ENCODE measurements around the gene LRGUK. TPM values are rescaled to one million over a fixed set of nuclear protein-coding genes. Genes with fewer than 3 reads are reported as not detected.
"Not testable (repeated sequence)": the region's sequence is repeated elsewhere in the genome, so short reads cannot be mapped to it uniquely, and the experiment has no call there.

LRGUK gene, protein sequence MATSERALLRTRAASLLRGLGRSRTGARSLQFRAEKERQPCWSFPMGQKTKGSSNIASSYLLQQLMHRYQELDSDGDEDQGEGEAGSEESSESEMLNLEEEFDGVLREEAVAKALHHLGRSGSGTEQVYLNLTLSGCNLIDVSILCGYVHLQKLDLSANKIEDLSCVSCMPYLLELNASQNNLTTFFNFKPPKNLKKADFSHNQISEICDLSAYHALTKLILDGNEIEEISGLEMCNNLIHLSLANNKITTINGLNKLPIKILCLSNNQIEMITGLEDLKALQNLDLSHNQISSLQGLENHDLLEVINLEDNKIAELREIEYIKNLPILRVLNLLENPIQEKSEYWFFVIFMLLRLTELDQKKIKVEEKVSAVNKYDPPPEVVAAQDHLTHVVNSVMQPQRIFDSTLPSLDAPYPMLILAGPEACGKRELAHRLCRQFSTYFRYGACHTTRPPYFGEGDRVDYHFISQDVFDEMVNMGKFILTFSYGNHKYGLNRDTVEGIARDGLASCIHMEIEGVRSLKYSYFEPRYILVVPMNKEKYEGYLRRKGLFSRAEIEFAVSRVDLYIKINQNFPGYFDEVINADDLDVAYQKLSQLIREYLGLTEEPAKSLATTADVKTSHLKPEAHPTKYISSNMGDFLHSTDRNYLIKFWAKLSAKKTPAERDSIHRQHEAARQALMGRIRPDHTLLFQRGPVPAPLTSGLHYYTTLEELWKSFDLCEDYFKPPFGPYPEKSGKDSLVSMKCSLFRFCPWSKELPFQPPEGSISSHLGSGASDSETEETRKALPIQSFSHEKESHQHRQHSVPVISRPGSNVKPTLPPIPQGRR
- total RNA-seq (2014; rRNA removed; shearing (Covaris generic)), result not detected in 2 replicates

DNA sequence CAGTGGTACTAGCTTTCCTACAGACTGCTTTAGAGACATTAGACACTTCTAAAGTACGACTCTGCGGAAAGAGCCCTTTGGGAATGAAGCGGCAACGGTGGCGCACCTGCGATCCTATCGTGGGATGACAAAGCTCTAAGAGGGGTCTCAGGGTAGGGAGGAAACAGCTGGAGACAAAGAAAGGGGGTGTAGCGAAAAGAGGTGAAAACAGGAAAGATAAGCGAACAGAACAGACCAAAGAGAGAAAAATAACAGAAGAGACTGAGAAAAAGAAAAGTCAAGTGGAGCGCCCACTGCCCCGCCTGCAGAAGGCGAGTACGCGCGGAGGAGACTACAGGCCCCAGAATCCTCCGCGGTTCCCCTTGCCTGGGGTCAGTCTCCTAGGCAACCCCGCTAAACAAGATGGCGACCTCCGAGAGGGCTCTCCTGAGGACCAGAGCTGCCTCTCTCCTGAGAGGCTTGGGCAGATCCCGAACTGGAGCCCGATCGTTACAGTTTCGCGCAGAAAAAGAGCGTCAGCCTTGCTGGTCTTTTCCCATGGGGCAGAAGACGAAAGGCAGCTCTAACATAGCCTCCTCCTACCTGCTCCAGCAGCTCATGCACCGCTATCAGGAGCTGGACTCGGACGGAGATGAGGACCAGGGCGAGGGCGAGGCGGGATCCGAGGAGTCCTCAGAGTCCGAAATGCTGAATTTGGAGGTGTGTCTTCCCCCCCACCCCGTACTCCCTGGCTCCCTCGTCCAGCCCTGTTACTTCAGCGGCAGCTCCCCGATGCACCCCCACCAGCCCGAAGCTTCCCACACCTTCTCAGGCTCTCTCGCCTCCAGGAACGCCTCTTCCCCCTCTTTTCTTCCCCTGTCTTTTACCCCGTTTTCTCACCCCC, at the start of gene LRGUK:
TSS of gene LRGUK (plus strand) at position 375 of the 883 bp plus-strand sequence. CDS start at position 403, 28 bp downstream.
- peak; percentile 82 for DNase-seq (ENCODE audit: low read depth)

DNA sequence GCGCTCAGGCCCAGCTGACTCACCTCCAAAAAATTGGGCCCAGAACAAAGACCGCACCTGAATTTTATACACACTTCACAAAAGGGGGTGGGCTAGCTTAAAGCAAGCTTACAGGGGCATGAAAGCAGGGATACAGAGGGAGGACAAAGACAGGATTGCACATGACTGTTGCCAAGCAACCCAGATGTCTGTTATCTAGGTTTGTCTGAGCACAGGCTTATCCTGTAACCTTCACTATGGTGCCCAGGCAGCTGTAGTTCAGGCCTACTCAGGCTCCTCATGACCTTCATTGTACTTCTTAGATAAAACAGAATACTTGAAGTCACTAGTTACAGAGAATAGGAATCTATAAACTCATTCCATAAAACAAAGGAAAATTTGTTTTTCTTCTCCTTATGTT, 49.6 kb upstream of the LRGUK start:
- not testable (repeated sequence) for DNase-seq (ENCODE audit: low read depth)

DNA sequence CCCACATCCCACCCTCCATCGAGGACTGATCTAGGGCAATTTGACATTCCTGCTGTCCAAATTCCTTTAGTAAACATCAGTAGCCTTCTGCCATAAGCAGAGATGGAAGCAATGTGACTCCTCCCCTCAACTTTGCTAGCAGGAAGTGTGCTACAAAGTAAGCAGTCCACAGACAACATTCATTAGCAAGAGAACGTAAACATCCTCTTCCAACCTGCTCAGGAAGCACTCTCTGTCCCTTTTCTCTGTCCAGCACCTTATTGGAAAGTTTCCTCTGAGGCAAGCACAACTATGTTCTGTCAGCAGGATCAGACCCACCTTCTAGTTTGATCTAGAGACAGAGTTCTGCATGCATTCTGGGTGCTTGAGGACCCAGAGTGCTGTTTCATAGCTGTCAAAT, 48.1 kb upstream of the LRGUK start:
- DNase-seq (ENCODE audit: low read depth), result no peak

DNA sequence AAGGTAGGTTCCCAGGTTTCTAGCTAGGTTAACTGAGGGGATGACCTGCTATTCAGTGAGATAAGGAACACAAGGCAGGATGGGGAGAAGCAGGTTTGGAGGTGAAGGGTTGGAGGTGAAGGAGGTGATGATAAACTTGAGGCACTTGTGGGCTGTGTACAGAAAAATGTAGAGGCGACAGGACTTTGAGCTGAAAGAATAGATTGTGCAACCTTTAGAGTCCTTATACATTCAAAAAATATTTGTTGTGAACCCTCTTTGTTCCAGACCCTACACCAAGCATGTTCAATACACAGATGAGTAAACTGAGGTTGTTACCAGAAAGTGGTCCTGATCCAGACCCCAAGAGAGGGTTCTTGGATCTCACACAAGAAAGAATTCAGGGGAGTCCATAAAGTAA, 45.4 kb upstream of the LRGUK start:
- no peak for DNase-seq (ENCODE audit: low read depth)

DNA sequence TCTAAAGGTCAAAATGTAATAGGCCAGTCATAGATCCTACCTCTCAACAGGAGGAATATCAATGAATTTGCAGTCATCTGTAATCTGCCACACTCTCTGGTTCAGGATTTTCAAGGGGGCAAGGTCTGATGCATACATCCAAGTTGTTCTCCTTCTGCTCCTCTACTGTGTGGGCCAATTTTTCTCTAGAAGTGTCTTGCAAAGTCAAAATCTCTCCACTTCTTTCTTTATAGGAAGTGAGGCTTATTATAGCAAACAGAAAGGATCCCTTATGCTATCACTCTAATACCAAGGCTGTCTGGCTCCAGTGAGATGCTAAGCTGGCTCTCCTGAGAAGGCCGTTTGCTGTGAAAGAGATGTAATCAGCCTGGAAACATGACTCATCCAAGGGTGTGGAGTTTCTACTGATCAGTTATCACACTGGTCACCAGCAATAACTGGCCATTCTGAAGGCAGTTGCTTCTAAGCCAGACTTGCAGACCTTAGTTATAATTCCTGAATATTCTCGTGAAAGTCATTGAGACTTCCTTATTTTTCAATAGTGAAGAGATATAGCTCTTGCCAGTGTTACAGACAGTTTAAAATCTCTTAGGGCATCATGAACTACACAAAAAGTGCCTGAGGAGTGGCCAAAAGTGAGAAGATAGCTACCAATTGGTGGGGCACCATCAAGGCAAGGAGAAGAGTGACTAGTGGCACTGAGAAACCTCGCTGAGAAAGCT, 43.2 kb upstream of the LRGUK start:
- peak; percentile 70 for DNase-seq (ENCODE audit: low read depth)

DNA sequence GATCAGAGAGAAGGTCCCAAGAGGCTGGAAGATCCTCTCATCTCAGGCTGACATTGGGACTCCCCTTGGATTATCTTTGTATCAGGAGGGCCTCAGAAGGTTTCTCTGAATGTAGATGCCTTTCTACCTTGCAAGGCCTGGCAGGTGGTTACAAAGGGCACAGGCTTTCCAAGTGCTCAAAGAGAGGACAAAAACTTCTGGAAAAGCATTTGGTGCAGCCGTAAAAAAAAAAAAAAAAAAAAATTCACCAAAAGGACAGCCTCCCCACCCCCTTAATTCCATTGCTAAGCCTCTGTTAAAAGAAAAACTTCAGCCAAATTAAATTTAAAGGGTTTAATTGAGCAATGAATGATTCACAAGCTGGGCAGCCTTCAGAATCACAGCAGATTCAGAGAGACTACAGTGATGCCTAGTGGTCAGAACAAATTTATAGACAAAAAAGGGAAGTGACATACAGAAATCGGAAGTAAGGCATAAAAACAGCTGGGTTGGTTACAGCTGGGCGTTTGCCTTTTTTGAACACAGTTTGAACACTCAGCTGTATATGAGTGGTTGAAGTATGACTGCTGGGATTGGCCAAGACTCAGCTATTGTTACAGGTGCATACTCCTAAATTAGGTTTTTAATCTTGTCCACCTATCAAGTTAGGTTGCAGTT, 42.5 kb upstream of the LRGUK start:
- DNase-seq (ENCODE audit: low read depth), result no peak

DNA sequence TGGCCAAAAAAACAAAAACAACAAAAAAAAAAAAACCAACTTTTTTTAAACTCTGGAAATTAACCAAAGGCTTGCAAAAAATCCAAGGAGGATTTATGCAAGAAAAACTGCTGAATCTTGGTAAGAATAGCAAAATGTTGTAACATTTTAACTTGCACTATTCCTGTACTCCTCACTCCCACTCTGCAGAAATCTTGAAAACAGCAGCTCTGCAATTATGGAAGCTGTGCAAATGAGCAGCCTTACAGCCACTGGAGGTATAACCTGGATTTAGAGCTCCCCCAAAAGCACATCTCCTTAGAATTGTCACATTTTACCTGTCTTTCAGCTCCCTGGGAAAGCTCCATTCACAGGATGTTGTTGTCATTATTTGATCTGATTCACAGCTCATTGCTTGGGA, 41.8 kb upstream of the LRGUK start:
- DNase-seq (ENCODE audit: low read depth), result no peak

DNA sequence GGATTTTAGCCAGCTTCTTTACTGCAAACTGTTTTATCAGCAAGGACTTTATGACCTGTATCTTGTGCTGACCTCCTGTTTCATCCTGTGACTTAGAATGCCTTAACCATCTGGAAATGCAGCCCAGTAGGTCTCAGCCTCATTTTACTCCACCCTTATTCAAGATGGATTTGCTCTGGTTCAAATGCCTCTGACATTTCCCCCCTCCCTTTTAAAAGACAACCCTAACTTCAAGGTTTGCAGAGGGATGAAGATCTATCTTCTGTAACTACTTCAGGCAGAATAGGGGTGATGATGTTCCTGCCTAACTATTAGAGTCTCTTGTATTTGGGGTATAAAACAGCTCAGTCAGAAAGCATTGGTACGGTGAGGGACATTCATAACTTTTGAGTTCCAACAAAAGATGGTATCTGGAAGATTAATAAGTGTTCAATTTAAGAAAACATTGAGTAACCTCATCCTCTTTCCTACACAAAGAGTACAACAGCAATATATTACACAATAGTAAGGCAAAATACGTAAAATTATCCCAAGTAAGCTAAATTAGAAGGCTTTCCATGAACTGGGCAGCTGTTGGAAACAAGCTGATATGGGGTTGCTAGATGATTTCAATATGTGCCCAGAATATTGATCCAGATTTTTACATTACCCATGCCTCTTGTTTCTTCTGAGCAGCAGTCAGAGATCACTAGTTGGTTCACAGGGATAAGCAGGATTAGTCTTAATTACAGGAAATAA, 40.0 kb upstream of the LRGUK start:
- no peak for DNase-seq (ENCODE audit: low read depth)

DNA sequence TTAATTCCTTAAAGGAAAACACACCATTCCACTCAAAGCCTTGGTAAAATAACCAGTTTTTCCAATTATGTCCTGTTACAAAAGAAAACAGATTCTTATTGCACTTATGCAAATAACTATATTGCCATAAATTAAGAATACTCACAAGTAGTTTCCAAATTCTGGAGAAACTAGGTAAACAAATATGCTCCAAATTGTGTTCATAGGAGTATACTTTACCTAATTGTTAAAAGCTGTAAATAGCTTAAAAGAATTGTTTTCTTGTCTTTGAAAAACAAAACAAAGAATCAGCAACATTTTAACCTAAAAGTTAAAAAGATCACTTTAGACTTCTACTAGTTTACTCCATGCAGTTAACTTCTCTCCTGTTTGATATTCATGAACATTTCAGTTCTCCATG, 38.9 kb upstream of the LRGUK start:
- no peak for DNase-seq (ENCODE audit: low read depth)

DNA sequence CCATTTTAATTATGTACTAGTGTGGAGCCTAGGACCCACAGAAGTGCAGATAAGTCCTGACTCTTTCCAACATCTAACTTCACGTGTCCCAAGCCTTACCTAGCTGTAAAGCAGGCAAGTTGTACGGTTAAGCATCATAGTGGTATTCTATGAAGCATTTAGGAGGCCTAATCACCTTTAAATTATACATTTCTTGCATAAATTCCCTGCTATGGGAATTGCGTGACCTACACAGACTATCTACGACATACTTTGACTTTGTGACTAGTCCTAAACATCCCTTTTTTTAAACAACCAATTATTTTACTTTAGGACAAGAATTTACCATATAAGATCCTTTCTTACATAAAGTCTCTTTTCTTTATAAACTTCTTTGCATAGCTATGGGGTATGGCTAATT, 37.7 kb upstream of the LRGUK start:
- peak; percentile 14 for DNase-seq (ENCODE audit: low read depth)

DNA sequence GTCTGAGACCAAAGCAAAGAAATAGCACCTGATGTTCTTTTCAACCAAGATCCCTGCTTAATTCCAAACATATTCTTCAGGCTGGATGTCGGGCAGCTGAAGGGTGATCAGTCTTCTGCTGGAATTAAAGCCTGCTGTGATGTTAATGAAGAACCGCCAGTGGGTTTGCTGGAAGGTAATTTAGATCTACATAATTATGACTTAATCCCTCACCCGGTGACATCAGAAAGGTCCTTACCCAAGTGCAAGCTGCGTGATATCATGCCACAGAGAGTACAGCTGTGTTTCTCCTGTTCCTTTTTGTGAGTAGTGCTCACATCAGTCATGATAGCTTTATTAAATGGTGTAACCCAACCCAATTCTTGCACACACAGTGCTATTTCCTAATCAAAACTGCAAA, 29.1 kb upstream of the LRGUK start:
- DNase-seq (ENCODE audit: low read depth), result no peak

DNA sequence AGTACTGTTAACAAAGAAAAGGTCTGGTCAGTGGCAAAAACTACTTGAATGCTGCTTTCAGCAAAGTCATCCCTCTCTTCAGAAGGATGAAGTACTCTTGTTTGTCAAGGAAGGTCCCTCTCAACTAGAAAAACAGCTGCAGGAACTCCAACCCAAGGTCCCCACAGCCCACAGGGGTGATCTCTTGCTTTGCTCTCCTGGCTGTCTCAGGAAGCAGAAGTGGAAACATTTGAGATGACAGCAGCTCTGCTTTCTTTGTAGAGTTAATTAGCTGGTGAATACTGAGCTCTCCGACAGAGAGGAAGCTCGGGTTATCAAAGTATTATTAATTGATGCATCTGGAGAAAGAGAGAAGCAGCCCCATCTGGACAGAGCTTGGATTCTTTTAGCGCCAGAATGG, 25.4 kb upstream of the LRGUK start:
- no peak for DNase-seq (ENCODE audit: low read depth)

DNA sequence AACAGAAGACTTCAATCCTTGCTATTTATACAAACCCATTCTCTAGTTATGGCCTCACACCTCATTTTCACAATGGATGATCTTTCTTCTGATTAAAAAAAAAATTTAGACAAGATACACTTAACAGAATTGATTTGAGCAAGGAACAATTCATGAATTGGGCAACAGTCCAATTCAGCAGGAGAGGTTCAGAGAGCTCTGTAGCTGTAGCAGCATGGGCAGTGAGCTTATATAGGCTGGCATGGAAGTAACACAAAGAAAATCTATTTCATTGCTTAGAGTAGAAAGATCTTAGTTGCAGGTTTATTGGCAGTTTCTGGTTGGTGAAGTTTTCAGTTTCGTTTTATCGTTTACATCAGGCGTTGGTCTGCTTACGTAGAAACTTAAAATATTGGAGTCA, 23.0 kb upstream of the LRGUK start:
- DNase-seq (ENCODE audit: low read depth), result no peak

DNA sequence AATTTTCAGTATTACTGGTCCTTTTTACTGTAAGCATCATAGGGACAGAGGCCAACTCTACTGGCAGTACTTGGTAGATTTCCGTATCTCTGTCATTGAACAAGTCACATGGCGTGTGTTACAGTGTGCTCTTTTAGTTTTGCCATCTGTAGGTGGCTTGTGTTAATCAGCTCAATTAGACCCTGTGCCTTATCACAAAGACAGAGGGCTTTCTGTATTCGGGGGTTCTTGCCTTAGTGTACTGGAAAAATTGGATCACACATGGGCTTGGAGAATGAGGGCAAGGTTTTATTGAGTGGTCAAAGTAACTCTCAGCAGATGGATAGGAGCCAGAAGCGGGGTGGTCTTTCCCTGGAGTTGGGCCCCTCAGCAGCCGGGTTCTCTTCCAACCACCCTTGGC, 21.3 kb upstream of the LRGUK start:
- DNase-seq (ENCODE audit: low read depth), result no peak

DNA sequence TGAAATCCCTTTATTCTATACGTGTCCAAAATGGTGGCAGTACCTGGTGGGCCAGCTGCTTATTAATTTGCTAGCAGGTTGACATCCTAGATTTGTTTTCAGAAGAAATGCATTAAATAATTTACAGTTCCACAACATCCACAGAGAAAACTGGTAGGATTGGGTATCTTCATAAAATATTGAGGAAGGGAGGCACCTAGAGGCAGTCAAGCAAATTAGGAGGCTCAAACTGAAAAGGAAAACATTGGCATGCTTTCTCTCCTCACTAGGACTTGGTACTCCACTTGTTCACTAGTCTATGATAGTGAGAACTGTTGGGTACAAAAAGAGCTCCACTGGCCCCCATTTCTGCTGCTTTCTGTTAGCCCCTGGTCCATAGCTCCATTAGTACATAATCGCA, 18.3 kb upstream of the LRGUK start:
- no peak for DNase-seq (ENCODE audit: low read depth)

DNA sequence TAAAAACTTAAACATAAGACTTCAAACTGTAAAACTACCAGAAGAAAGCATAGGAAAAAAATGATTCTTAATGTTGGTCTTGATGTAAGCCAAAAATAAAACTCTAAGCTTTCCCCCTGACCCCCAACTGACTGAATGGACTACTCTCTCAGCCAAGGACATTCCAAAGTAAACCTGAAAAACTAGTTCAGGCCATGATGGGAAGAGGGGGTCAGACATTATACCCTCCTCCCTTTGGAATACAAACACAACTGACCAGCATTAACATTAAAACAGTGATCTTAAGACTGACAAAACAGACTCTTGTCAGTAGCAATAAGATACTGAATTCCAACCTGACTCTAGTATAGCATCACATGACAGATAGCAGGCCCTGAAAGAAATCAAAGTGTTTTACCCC, 13.5 kb upstream of the LRGUK start:
- DNase-seq (ENCODE audit: low read depth), result no peak

DNA sequence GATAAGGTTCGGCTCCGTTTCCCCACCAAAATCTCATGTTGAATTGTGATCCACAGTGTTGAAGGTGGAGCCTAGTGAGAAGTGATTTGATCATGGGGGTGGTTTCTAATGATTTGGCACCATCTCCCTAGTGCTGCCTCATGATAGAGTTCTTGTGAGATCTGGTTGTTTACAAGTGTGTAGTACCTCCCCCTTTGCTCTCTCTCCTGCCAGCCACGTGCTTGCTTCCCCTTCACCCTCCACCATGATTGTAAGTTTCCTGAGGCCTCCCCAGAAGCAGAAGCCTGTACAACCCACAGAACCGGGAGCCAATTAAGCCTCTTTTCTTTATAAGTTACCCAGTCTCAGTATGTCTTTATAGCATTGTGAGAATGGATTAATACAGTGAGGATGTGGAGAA, 12.1 kb upstream of the LRGUK start:
- DNase-seq (ENCODE audit: low read depth), result no peak

DNA sequence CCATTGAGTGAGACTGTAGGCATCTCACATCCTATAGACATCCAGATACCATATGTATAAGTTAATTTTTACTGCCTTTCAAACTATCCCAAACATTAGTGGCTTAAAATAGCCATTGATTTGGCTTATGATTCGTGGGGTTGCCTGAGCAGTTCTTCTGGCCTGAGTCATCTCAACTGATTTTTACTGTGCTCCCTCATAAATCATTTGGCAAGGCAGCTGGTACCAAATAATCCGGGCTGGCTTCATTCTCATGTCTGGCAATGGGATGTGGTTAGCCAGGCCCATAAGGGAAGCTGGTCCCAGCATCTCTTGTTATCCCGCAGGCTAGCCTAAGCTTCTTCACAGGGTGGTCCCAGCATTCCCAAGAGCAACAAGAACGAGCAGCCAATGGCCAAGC, 6.7 kb upstream of the LRGUK start:
- DNase-seq (ENCODE audit: low read depth), result peak; percentile 36

DNA sequence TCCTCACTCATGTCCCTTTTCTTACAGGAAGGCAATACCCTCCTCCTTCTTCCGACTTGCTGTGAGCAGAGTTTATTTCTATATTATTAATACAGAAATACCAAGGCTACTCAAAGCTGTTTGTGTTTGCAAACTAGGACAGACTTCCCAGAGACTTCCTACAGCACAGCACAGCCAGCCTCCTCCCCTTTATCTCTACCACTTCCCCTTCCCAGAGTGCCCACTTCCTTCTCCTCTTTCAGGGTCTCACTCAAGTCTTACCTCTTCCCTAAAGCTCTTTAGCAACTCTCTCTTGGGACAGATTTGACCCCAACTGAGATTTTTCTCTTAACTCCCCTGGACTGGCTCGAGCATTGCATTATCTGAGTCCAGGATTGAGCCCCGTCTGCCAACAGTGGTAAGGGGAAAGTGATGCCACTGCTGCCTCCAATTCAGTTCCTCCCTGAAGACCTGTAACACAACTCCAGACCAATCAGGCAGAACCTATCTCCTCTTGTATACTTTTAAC, 5.5 kb upstream of the LRGUK start:
- DNase-seq (ENCODE audit: low read depth), result no peak

DNA sequence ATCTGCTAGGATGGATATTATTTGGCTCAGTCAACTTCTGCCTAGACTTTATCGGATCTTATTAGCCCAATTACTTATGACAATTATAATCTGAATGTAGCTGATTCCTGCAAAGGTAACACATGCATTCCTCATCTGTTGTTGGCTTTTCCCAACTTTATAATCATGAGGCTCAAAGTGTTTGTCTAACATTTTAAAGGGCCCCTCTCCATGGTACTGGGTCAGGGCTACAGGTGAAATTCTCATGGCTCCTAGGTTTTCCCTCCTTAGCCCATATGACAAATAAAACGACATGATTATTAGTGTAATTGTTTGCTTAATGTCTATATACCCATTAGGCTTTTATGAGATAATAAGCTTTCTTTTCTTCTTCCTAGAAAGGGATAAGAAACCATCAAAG, 4.2 kb upstream of the LRGUK start:
- no peak for DNase-seq (ENCODE audit: low read depth)

Data from M059J (cell line).